HT-29 (cell line): ENCODE measurements around the gene AGTRAP. TPM values are rescaled to one million over a fixed set of nuclear protein-coding genes. Genes with fewer than 3 reads are reported as not detected.
A peak's percentile ranks its signal among the peaks of the same experiment; 100 is the strongest.

Experiments
- DNase-seq: peaks from one replicate; pipeline ENCODE4 v3.0.0-alpha.2; 2015; ENCODE audit warnings: low spot score
- total RNA-seq: library from RNA; depleted of rRNA; stranded (reverse); fragments of >200 nt; shearing (Covaris generic); gene quantifications from 2 replicates; pipeline ENCODE4 v1.2.3, GENCODE V29; 2014; rRNA removed

The AGTRAP gene, protein sequence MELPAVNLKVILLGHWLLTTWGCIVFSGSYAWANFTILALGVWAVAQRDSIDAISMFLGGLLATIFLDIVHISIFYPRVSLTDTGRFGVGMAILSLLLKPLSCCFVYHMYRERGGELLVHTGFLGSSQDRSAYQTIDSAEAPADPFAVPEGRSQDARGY
- total RNA-seq: 52.8 and 54.7 TPM in 2 replicates

DNA sequence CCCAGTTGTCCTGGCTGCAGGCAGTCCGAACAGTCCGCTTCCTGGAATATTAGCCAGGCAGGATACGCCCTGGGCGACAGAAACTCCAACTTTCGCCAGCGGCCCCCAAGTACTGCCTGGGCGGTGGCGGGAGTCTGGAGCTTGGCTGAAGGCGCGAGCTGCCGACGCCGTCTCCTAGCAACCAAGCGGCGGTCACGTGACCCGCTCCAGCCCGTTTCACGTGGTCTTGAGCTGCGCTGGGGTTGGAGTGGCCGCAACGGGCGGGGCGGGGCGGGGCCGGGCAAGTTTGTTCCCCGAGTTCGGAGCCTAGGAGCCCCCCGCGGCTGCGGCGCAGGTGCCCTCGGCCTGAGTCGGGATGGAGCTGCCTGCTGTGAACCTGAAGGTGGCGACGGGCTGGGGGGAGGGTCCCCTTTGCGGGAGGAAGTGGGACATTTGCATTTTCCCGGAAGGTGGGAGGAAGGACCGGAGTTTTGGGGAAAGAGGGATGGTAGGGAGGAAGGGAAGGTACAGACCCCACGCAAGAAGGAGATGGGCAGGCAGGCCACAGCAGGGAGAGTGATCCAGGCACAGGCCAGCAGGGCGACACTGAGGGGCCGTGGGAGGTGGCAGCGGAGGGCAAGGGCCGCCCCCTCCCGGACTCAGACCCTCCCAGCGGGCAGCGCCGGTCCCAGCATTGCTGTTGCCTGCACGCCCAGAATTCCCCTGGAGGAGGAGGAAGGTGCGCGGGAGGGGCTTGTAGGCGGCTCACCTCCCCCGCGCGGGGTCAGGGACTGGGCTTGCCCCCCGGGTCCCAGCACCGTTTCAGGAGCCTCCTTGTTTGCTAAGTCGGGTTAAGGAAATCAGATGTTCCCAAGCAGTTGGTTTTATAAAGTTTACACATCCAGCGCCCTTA, at the start of gene AGTRAP:
Gene AGTRAP, plus strand, starts transcription at position 283 of the 892 bp plus-strand sequence. Its CDS starts 73 bp downstream, at position 356.
- DNase-seq: peak; percentile 91

DNA sequence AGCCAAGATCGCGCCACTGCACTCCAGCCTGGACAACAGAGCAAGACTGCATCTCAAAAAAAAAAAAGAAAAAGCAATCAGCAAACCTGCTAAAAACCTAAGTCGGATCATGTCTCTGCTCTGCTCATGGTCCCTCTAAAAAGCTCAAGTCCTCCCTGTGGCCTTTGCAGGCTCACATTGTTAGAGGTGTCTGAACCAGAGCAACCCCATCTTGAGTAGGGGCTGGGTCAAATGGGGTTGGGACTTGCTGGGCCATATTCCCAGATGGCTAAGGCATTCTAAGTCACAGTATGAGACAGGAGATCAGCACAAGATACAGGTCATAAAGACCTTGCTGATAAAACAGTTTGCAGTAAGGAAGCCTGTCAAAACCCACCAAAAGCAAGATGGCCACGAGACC, 47.4 kb upstream of the AGTRAP start:
- no peak for DNase-seq

DNA sequence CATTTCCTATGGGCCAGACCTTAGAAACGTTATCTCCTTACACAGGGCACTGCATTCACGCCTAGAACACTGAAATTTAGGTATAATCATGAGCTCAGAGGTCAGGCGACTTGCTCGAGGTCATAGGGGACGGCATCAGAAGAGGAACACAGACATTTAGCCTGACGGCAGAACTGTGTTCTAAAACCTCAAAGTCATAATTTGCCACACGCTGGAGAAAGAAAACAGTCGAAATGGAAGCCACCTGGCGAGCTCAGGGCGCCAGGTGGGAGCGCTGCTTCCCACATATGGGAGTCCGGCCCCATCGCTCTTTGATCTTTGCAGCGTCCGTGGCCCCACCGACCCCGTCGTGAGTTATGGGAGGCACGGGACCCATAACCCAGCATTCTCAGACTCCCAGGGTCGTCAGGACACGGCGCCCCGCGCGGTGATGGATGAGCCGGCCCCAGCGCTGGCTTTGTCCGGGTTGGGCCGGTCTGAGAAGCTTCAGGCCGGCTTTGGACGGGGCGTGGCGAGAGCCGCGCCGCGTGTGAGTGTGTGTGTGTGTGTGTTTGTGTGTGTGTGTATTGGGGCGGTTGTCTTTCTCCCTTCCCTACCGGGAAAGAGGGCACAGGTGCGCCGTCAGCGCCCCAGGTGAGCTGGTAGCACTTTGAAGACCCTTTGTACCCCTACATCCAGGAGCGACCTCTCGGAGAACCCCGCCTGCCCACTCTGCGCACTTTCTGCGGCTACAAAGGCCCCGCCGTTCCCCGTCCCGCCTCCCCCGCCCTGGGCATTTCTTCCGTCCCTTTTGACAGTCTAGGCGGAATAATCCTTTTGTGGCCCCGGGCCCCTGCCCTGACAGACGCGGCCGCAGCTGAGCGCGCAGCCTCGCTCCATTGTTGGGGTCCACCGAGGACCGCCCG, 45.3 kb upstream of the AGTRAP start:
- DNase-seq: no peak

DNA sequence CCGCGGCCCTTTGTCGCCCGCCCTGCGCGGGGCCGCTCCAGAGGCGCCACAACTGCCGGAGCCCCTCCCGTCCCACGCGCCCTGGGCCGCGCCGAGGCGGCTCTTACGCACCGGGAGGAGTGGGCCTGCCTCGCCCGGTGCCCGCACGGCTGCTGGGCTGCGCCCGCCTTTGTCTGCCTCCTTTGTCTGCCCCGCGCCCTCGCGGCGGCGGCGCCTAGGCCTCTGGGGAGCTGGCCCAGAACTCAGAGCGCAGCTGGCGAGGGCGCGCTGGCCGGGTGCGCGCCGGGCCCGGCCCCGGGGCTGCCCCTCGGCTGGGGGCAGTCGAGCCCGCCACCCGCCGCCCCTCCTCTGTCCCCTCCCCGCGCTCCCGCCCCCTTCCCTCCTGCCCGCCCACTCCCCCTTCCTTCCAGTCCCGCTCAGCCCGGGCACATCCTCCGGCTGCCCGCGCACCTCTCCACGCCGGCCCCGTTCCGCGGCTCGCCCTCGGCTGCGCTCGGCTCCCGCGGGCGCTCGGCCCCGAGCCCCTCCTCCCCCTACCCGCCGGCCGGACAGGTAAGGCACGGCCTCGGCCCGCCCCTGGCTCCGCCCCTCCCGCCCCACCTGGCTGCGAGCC, 44.5 kb upstream of the AGTRAP start, which contains the start of gene DRAXIN:
Gene DRAXIN, plus strand, starts transcription at position 409 of the 613 bp plus-strand sequence. CDS start 14,549 bp downstream, outside the sequence.
- DNase-seq: no peak

DNA sequence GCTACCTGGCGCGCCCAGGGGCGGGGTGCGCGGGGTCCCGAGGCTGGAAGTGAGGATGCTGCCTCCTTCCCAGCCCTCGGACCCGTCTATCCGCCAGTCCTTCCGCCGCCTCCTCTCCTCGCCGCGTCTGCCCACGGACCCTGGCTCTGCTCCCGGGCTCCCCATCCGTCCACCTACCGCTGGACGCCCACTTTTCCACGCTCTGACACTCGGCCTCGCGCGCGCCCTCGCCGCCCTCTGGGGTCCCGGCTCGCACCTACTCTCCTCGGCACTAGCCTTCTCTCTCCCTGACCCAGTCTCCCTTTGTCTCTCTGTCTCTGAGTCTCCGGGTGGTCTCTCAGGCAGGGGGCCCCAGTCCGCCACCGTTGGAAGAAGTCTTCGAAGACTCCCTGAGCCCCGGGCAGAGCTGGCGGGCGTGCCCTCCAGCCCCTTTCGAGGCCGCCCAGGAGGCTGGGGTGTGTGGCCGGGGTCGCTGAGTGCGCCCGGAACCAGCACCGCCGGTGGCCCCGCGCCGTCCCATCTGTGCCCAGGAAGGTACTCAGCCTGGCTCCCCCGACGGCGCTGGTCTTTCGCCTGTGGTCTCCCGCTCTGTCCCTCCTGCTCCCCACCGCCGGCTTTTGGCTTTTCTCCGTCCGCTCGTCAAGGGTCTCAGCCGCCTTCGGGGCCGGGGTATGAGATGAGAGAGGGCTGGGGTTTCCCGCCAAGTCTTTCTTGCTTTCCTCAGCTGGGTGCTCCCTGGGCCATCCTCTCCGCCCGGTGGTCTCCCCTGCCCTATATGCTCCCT, 43.8 kb upstream of the AGTRAP start:
- no peak for DNase-seq

DNA sequence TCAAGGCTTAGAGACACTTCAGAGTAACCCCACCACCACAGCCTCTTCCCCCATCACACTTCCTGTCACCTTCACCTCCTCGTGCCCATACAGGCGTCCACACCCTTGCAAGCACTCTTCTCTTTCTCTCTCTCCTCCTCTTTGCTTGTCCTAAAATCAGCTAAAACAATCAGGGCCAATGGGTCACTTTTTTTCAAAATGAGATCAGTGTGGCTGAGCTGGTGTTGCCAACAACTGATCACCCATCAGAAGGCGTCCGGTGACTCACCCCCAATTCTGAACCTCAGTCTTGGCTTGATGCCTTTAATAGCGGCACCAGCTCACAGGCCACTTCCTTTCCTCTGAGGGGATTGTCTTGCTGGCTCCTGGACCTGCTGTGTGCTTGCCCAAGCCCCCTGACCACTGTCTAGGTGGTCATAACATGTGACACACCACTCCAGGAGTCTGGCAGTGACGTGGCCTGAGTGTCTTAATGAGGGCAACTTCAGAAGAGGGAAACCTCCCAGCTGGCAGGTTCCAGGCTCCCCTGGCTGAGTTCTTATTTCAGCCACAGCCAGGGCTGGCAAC, 42.8 kb upstream of the AGTRAP start:
- no peak for DNase-seq

DNA sequence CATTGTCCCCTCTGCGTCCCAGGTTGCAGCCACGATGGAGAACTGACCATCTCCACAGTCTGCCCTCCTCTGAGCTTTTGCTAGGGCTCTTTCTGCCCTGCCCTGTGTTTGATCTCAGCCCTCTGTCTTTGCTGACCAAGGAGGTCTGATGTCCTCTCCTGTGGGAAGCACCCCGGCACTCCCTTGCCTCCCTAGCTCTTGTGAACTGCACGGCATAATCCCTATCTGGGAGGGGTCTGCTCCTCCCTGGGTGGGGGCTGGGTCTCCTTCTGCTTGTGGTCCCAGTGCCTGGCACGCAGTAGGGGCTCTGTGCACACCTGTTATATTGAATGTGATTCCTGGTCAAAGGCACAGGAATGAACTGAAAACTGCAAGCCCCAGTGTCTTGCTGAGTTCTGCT, 42.0 kb upstream of the AGTRAP start:
- no peak for DNase-seq

DNA sequence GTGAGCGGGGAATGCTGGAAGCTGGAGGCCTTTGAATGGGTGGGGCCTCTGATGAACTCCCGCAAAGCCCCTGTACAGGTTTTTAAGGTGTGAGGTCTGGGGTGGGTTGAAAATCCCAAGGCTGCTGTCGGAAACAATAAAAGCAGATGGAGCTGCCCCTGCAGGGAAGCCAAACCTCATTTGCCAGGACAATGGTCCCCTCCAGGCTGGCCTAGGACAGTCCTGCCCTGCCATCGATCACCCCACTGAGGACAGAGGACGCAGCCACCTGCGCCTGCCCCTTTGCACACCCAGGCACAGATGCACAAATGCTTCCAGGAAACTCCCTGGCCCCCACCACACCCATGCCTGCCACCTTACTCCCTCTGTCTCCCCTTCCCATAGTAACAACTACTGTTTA, 40.1 kb upstream of the AGTRAP start:
- DNase-seq: no peak

DNA sequence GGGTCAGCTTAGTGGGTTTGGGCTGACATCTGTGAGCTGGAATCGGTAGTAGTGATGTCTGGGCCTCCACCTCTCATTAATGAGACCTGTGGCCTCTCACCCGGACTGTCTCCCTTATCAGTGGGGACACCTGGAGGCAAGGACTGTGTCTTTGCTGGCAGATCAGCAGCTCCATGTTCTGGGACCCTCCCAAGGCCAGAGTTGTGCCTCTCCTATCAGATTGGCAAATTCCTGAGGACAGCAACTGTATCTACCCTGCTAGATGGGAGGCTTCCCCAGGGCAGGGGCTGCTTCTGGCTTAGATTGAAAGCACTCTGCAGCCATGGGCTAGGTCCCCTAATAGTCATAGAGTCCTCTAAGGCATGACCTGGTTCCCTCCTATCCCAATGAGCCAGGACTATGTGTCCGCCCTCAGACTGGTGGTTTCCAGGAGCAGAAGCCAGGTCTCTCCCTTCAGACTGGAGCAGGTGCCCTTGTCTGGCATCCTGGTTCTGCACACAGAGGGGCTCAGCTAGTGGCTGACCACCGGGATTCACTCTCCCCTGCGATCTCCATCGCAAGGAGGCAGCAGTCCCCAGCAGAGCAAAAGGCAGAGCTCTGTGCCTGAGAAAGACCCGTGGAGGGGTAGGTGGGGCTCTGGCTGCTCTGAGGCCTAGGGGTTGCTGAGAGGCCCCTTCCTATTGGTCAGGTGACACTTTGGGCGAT, 38.6 kb upstream of the AGTRAP start:
- no peak for DNase-seq

DNA sequence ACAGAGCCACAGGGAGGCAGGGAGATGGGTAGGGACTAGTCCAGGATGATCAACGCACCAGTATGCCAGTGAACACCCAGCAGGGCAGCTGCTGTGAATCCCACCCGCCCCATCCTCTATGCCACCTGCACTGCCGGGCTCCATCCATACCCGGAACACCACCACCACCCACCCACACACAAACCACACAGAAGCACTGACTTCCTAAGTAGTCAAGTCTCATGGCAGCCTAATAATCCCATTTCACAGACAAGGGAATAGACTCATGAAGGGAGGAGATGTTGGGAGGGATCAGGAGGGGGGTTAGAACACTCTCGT, 38.1 kb upstream of the AGTRAP start:
- no peak for DNase-seq

DNA sequence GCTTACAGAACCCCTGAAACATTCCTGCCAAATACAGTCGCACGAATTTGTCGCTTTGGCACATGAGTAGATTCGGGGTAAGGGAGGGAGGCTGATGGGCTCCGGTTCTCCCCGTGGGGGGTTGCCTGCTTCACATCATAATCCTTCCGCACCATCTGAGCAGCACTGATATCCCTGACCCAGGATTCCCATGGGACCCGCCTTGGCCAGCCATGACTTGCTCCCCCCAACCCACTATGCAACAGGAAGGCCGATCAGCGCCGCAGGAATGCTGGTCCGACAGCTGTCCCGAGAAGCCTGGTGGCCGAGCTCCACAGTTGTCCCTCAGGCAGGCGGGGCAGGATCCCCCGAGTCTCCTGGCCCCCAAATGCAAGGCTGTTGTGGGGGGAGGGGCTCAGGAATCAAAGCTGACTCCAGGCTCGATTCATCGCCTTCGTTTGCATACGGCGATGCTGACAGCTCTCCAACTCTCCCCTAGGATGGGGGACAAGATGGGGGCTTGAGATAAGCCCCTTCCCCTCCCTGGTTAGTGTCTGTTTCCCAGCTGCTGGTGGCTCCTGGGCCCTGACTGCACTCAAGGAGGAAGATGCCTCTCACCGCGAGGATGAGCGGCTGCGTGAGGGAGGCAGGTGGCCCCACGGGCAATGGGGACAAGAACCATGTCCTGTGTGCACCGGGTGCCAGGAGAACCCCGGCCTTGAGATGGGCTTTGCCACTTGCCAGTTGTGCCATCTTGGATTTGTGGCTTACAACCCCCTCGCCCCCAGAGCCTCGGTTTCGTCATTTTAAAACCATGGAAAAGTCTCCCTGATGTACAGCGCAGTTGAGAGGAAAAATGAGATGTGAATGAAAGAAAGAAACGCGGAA, 35.1 kb upstream of the AGTRAP start:
- DNase-seq: no peak

DNA sequence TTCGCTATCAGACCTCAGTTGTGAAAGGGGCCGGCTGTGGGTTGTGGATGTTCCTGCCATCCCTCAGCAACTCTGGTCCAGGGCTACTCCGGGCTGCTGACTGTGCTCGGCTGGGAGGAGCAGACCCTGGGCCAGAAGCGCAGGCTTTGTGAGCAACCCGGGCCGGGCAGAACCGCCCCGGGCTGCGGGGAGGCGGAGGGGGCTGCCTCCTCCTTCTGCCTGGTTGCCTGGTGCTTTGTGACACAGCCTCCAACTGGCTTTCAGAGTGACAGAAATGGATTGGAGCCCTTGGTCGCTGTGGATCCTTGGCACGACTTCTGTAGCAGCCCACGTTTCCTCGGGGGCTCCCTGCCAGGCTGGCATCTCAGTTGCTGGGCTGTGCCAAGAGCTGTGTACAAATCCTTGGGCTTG, 34.4 kb upstream of the AGTRAP start:
- DNase-seq: no peak

DNA sequence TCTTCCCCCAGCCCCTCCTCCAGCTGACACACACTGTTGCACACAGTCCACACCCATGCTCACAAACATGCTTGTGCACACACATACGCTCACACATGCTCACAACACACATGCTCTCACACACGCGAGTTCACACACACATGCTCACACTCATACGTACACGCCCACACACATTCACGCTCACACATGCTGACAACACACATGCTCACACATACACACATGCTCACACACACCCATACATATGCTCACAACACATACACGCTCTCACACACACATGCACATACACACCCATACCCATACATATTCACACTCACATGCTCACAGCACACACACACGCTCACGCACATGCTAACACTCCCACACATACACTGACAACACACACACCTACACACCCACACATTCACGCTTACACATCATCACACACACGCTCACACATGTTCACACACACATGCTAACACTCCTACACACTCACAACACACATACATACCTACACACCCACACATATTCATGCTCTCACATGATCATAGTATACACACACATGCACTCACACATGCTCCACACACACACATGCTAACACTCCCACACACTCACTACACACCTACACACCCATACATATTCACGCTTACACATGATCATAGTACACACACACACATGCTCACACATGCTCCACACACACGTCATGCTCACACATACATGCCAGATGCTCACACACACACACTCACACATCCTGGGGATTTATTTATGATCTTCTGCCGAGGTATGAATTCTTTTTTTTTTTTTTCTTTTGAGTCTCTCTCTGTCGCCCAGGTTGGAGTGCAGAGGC, 33.7 kb upstream of the AGTRAP start:
- DNase-seq: no peak

DNA sequence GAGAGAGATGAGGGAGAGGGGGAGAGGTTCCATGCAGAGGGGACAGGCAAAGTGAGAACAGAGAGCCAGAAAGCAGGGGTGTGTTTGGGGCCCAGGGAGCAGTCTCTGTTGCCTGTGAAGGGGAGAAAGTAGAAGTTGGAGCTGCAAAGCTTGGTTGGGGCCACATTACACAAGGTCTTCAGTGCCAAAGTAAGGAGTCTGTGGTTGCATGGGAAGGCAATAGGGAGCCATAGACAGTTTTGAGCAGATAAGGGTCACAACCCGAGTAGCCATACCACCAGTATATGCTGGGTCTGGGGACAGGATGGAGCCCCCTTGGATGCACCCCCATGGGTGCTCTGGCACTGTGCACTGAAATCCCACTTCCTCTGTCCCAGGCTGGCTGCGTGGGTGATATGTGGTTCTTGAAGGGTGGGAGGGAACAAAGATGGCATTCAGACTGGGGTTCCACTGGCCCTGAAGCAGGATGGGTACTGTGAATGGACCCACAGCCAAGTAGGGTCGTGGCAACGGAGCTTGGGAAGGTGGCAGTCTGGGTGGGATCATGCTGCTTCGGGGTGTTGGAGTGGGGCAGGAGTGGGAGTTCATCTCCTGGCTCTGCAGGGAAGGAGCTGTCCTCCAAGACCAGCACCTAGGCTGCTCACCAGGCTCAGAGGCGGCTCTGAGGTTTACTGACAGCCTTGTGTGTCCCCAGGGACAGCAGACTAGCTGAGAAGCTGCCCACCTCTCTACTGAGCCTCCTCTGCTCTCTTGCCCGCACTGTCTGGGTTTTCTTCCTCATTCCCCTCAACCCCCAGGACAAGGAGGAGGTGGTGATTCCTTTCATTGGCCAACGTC, 32.4 kb upstream of the AGTRAP start:
- DNase-seq: no peak

DNA sequence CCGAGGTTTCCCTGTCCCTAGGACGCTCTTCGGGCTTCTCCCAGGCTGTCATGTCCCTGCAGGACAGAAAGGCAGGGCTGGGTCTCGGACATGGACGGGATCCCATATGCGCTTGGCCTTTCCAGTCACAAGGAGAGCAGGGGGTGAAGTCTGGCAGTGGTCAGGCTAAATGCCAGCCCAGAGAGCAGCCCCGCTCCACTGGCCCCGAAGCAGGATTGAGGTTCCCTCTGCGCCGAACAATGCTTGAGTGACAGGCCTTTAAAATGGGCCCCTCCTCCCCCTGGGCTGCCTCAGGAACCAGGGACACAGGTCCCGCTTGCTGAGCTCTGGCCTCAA, 31.8 kb upstream of the AGTRAP start:
- DNase-seq: no peak

DNA sequence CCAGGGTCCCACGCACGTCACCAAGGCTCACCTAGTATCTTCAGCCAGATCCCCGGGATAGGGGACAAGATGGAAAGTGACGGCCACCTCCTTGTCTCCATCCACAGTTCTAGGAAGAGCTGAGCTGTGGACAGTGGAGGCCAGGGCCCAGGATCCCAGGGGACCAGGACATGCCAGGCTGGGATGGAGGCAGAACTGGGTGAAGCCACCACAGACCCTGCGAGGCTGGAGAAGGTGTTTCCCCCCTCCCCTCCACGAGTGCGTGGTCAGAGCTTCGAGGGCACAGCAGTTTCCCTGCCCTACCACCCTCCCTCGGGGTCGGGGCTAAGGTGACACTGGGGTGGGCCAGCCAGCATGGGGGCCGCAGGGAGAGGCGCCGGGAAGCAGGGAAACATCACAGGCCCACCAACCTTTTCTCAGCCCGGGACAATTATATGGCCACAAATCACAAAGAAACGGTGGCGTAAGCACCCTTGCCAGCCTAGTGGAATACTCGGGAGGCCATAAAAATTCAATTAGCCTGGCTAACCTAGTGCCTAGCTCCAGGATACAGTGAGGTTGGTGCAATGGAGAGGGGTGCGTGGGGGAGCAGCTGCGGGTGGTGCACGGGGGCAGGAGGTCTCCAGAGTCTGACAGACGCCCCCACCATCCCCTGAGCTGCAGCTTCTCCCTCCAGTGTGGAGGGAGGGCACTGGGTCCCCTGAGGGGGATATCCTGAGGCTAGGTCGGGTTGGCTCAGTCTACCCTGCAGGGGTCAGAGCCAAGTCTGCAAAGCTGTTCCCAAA, 31.1 kb upstream of the AGTRAP start:
- no peak for DNase-seq
